ENCODE measurements around the gene MSH5. TPM values are rescaled to one million over a fixed set of nuclear protein-coding genes. Genes with fewer than 3 reads are reported as not detected.
A peak's percentile ranks its signal among the peaks of the same experiment; 100 is the strongest.

The MSH5 gene
- total and polyA plus RNA-seq, 9 of the 15 experiments (the other 6 are each of a cell fraction or from before 2014, with no cell fraction given), result 12.5 to 104 (median 46.6) TPM

DNA sequence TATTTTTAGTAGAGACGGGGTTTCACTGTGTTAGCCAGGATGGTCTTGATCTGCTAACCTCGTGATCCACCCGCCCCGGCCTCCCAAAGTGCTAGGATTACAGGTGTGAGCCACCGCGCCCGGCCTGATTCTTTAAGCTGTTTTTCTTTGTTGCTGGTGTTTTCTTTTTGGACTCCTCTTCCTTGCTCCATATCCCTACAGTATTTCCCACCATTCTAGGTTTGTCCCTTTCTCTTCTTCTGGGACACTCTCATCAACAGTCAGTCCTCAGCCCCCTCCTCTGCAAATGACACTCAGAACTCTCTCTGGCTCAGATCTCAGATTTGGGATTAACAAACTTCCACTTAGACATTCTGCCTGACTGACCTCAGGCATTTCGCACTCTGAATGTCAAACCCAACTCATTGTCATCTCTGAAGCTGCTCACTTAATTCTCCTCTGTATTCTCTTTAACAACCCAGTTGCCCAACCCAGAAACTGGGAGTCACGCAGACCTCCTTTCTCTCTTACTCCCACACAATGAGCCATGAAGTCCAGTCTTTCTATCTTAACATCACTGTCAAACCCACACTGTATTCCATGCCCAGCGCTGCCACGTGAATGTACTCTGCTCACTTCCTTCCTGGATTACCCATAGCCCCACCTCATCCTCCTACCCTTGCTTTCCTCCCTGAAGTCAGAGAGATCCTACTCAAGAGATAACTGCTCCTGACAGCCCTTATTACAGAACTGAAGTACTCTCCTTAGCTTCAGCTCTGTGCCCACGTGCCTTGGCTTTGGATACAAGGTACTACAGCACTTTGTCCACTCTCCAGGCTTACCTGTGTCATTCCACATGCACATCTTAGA, 14.1 kb upstream of the MSH5 start (continued):
- TF ChIP-seq TEAD4 (IDR thresholded peaks at IDR 0.05; ENCODE audit: low read length) (no peak), TEAD4 (CRISPR knock-in tag; IDR thresholded peaks at IDR 0.05; ENCODE audit: borderline replicate concordance) (no peak), TSC22D4 (tag; IDR thresholded peaks at IDR 0.05) (no peak), ZC3H4 (CRISPR knock-in tag; IDR thresholded peaks at IDR 0.05; ENCODE audit: borderline replicate concordance) (no peak), POLR2B (IDR thresholded peaks at IDR 0.05; ENCODE audit: low read depth, partially characterized antibody) (peak; percentile 46), ZNF444 (CRISPR knock-in tag; IDR thresholded peaks at IDR 0.05) (0 out of 2 replicates have a peak, but pooled peaks have one; percentile 60), ZNF583 (CRISPR knock-in tag; IDR thresholded peaks at IDR 0.05) (peak; percentile 92), GABPB2 (CRISPR knock-in tag; conservative IDR thresholded peaks at IDR 0.05) (no peak), FOXJ3 (CRISPR knock-in tag; IDR thresholded peaks at IDR 0.05) (no peak; the same call in 1 of the 2 replicates), IRF2 (CRISPR knock-in tag; IDR thresholded peaks at IDR 0.05) (no peak), CHCHD3 (CRISPR knock-in tag; IDR thresholded peaks at IDR 0.05) (no peak), ZNF12 (CRISPR knock-in tag; IDR thresholded peaks at IDR 0.05) (no peak), ATF7 (IDR thresholded peaks at IDR 0.05) (peak; percentile 52; the same call in 1 of the 2 replicates), MTA1 (IDR thresholded peaks at IDR 0.05; ENCODE audit: borderline replicate concordance) (peak; percentile 42; the same call in 1 of the 2 replicates), MAFG (tag; conservative IDR thresholded peaks at IDR 0.05) (no peak), CEBPG (CRISPR knock-in tag; IDR thresholded peaks at IDR 0.05) (no peak), CEBPG (tag; conservative IDR thresholded peaks at IDR 0.05 in 1 of 2, IDR thresholded peaks at IDR 0.05 in 1 of 2) (peak in 1 of 2 experiments; percentile 82; a peak in 2 of 4 replicates), FOS (IDR thresholded peaks at IDR 0.05; ENCODE audit: extremely low read depth, insufficient read length) (no peak), TCF7 (IDR thresholded peaks at IDR 0.05; ENCODE audit: borderline replicate concordance) (no peak), ZNF197 (CRISPR knock-in tag; IDR thresholded peaks at IDR 0.05; ENCODE audit: low read depth) (no peak), SRF (CRISPR knock-in tag; IDR thresholded peaks at IDR 0.05) (no peak), BRD9 (IDR thresholded peaks at IDR 0.05; ENCODE audit: low read depth, partially characterized antibody) (no peak)
- TF ChIP-seq, protein P1, sequence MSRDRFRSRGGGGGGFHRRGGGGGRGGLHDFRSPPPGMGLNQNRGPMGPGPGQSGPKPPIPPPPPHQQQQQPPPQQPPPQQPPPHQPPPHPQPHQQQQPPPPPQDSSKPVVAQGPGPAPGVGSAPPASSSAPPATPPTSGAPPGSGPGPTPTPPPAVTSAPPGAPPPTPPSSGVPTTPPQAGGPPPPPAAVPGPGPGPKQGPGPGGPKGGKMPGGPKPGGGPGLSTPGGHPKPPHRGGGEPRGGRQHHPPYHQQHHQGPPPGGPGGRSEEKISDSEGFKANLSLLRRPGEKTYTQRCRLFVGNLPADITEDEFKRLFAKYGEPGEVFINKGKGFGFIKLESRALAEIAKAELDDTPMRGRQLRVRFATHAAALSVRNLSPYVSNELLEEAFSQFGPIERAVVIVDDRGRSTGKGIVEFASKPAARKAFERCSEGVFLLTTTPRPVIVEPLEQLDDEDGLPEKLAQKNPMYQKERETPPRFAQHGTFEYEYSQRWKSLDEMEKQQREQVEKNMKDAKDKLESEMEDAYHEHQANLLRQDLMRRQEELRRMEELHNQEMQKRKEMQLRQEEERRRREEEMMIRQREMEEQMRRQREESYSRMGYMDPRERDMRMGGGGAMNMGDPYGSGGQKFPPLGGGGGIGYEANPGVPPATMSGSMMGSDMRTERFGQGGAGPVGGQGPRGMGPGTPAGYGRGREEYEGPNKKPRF (IDR thresholded peaks at IDR 0.05; ENCODE audit: low read depth, low read length), result no peak
- TF ChIP-seq, protein P2, sequence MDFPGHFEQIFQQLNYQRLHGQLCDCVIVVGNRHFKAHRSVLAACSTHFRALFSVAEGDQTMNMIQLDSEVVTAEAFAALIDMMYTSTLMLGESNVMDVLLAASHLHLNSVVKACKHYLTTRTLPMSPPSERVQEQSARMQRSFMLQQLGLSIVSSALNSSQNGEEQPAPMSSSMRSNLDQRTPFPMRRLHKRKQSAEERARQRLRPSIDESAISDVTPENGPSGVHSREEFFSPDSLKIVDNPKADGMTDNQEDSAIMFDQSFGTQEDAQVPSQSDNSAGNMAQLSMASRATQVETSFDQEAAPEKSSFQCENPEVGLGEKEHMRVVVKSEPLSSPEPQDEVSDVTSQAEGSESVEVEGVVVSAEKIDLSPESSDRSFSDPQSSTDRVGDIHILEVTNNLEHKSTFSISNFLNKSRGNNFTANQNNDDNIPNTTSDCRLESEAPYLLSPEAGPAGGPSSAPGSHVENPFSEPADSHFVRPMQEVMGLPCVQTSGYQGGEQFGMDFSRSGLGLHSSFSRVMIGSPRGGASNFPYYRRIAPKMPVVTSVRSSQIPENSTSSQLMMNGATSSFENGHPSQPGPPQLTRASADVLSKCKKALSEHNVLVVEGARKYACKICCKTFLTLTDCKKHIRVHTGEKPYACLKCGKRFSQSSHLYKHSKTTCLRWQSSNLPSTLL (IDR thresholded peaks at IDR 0.05), result no peak
- TF ChIP-seq, protein P3, sequence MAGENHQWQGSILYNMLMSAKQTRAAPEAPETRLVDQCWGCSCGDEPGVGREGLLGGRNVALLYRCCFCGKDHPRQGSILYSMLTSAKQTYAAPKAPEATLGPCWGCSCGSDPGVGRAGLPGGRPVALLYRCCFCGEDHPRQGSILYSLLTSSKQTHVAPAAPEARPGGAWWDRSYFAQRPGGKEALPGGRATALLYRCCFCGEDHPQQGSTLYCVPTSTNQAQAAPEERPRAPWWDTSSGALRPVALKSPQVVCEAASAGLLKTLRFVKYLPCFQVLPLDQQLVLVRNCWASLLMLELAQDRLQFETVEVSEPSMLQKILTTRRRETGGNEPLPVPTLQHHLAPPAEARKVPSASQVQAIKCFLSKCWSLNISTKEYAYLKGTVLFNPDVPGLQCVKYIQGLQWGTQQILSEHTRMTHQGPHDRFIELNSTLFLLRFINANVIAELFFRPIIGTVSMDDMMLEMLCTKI (IDR thresholded peaks at IDR 0.05; ENCODE audit: partially characterized antibody), result no peak
